Measurements from ENCODE around the gene SCGB1A1.
"Not testable (repeated sequence)": the region's sequence is repeated elsewhere in the genome, so short reads cannot be mapped to it uniquely, and the experiment has no call there.

The SCGB1A1 gene, protein sequence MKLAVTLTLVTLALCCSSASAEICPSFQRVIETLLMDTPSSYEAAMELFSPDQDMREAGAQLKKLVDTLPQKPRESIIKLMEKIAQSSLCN

DNA sequence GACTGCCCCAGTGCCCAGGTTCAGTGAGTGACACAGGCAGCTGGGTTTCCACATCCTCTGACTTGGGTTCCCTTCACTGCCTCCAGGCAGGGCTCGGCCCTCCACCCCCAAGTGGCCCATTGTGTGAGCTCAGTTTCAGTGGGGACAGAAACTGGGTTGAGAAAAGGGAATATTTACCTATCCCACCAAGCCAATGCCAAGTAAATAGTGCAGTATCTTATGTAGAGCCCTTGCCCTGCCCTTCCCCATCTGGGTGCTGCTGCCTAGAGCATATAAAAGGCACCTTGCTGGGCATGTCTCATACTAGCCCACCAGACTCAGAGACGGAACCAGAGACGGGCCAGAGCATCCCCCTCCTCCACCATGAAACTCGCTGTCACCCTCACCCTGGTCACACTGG lies at the start of gene SCGB1A1:
Gene SCGB1A1, plus strand, starts transcription at position 301 of the 400 bp plus-strand sequence. Its CDS starts 63 bp downstream, at position 364.
- no peak for DNase-seq (ENCODE audit: low spot score)

DNA sequence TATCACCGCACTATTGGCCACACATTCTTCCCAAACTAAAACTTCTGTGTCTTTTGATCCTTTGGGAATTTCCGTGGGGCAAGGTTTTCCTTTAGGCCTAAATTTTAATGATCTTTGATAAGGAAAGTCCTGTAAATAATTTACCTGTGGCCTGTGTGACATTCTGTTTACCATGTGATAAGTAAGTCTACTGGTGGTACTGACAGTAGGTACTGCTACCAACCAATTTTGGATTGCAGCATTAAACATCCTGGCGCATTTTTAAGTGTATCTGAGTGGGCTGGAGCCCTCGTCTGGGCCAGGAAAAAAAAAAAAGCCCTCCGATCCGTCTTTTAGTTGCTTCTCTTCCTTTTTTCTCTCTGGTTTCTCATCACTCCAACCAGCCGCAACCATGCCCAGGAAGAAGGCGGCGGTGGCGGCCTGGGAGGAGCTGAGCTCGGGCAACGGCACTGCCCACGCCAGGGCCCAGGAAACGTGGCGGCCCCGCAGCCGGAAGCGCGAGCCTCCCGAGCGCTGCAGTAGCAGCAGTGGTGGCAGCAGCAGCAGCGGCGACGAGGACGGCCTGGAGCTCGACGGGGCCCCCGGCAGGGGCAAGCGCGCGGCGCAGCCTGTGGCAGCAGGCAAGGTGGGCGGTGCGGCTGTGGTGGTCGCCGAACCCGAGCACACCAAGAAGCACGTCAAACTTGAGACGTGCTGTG lies 47.9 kb upstream of the SCGB1A1 start:
- DNase-seq (ENCODE audit: low spot score) = no peak

DNA sequence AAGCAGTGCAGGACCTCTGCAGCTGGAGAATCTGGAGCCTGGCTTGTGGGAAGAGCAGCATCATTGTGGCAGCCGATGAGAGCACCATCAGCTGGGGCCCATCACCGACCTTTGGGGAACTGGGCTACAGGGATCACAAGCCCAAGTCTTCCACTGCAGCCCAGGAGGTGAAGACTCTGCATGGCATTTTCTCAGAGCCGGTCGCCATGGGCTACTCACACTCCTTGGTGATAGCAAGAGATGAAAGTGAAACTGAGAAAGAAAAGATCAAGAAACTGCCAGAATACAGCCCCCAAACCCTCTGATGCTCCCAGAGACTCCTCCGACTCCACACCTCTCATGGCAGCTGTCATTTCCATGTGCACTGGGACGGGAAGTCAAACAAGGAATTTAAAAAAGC lies 46.0 kb upstream of the SCGB1A1 start:
- no peak for DNase-seq (ENCODE audit: low spot score)

DNA sequence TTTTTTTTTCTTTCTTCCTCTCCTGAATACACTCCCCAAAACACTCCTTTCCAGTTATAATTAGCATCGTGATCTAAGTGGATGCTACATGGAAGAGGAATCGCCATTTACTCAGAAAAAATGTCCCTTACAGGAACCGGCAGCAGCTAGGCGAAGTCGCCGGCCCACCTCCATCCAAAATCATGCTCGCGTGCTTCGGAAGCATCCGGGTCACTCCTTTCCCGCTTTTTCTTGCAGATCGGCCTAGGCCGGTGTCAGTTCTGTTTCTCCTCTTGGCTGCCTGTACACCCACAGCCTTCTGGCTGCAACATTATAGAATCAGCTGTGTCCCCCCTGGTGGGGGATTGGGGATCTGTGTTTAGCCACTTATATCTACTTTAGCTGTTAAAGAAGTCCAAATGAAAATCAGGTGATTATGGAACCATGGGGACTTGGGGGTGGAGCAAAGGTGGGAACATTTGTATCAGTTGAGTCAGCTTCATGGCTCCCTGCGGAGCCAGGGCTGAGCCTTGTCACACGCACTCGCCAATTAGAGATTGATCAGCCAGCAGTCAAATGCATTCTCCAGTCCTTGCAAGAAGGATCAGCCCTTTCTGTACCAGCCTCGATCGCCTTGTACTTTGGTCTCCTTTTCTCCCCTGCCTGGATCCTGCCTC lies 45.2 kb upstream of the SCGB1A1 start:
- DNase-seq (ENCODE audit: low spot score) = no peak

DNA sequence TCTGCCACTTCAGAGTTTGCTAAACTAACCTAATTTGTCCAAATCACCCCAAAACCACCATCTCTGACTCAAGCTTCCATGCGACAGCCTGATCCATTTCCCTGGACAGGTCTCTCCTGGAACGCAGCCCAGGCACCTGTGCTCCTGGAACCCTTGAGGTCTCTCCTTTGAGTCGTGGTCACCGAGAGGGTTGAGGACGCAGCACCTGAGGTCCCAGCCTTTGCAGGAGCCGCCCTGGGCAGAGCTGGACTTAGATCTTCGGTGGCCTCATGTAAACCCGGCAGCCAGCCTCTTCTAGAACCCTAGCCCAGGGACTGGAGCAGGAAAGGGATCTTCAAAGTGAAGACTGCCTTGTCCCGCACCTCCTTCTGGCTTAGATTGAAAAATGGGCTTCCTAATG lies 44.0 kb upstream of the SCGB1A1 start:
- no peak for DNase-seq (ENCODE audit: low spot score)

DNA sequence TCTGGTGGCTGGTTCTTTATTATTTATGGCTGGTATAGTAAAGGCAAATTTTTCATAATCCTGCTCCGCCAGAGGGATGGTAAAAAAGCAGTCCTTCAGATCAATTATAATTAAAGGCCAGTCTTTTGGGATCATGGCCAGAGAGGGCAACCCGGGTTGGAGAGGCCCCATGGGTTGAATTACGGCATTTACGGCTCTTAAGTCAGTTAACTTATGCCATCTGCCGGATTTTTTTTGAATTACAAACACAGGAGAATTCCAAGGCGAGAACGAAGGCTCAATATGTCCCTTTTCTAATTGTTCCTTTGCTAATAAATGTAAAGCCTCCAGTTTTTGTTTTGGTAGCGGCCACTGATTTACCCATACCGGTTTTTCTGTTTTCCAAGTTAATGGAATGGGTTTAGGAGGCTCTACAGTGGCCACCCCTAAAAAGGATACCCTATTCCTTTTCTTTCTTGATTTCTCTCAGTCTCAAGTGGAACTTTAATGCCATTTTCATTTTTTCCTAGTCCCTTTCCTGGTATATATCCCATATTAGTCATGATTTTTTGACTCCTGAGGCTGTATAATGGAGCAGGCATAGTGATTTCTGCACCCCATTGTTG lies 40.3 kb upstream of the SCGB1A1 start:
- DNase-seq (ENCODE audit: low spot score) = not testable (repeated sequence)

DNA sequence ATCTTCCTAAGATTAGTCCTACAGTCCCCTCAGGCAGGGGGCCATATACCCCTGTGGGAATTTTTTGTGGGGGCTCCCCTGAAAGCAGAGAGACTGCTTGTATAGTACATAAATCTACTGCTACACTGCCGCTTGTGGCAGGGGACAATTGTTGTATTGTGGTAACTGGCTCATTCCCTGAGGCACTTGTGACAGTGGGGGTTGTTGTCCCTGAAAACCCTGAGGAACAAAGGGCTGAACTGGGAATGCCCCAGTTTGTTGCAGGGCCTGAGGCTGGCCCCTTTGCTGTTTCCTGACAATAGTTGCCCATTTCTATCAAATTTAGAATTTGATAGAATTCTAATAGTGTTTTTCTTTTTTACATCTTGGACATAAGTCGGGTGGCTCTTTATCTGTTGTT lies 39.2 kb upstream of the SCGB1A1 start:
- DNase-seq (ENCODE audit: low spot score) = not testable (repeated sequence)

DNA sequence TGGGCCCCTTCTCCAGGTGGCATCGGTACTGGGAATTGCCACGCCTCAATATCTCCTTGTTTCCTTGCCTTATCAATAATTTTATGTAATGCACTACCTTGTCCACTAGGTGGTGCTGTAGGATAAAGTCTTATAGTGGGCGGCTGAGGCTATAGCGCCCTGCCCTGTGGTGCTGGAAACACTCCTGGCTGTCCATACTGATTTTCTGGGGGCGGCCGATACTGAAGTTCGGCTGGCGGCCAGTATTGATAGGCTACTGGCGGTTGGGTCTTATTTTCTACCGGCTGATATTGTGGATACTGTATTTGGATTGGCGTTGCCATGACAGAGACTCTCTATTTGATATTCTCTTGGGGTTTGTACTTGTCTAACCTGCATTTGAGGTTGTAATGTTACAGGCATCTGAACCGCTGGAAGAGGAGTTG lies 38.0 kb upstream of the SCGB1A1 start:
- peak; percentile 51 for DNase-seq (ENCODE audit: low spot score)

DNA sequence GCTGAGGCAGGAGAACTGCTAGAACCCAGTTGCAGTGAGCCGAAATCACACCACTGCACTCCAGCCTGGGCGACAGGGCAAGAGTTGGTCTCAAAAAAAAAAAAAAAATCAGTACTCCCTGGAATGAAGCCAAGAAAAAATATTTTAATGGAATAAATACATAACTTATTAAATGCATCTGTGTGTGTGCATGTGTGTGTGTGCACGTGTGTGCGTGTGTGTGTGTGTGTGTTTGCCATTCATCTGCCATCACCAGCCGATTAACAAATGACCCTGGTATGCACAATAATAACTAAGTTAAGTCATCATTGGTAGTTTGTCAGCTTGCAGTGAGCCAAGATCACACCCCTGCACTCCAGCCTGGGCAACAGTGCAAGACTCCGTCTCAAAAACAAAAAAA lies 35.0 kb upstream of the SCGB1A1 start:
- DNase-seq (ENCODE audit: low spot score) = no peak

DNA sequence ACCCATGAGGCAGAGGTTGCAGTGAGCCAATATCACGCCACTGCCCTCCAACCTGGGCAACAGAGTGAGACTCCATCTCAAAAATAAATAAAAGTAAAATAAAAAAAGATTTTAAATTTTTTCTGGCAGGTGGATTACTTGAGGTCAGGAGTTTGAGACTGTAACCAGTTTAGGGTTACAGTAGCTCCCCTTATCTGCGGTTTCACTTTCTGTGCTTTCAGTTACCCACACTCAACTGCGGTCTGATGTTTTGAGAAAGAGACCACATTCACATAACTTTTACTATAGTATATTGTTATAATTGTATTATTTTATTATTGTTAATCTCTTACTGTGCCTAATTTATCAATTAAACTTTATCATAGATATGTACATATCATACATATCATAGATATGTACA lies 32.8 kb upstream of the SCGB1A1 start:
- not testable (repeated sequence) for DNase-seq (ENCODE audit: low spot score)

DNA sequence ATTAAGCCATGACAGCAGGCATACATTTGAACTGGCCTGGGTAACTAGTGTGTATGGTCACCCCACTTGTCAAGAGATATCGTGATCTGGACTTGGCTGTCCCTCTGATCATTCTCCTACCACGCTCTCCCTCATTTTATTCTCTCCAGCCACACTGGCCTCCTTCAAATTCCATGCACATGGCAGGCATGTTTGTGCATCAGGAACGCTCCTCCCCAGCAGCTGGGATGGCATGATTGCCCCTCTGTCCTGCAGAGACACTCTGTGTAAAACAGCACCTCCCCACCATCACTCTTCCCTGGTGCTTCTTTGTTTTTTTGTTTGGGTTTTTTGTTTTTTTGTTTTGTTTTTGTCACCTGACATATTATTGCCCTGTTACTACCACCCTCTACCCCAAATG lies 31.5 kb upstream of the SCGB1A1 start:
- no peak for DNase-seq (ENCODE audit: low spot score)

DNA sequence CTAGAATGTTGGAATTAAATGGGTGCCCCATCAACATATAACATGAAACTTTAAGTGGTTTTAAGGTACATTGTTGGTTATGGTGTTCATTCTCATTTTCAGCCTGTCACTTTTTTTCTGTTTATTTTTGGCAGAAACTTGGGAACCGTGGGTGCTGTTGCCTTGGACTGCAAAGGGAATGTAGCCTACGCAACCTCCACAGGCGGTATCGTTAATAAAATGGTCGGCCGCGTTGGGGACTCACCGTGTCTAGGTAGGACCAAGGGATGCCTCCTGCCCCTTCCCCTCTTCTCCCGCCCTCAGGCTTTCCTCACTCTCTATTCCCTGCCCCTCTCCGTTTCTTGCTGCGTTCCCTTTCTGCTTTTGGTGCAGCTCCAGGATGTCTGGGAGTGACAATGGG lies 29.8 kb upstream of the SCGB1A1 start:
- DNase-seq (ENCODE audit: low spot score) = no peak

DNA sequence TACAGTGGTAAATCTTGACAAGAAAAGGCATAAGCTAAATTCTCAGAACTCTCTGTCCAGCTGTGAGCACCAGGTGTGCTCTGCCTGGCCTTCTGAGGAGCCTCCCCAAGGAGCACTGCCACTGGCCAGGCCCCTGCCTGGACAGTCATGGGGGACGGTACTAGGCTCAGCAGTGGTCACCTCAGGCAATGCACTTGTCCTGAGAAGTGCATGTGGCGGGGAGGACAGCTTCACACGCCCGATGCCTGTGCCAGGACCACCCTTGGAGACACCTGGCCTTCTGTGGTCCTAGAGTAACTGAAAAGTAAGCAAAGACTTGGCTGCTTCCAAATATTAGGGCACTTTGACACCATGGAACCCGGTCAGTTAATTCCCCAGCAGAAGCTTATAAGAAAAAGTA lies 28.6 kb upstream of the SCGB1A1 start:
- no peak for DNase-seq (ENCODE audit: low spot score)

DNA sequence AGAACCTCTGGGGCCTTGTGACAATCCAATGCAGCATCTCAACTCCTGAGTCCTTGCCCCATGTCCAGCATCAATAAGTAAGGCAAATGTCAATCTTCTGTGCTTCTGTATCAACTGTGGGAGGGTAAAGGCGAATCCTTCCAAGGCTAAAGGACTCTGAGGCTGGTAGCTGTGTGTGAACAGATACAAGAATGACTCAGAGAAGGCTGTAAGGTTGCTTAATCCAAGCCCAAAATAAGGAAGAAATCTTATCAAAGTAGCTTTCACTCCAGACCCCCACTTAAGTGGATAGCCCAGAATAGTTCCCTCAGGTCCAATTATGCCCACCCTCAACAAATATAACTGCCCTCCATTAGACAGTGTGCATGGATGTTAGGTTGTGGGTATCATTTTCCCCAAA lies 28.1 kb upstream of the SCGB1A1 start:
- DNase-seq (ENCODE audit: low spot score) = no peak

DNA sequence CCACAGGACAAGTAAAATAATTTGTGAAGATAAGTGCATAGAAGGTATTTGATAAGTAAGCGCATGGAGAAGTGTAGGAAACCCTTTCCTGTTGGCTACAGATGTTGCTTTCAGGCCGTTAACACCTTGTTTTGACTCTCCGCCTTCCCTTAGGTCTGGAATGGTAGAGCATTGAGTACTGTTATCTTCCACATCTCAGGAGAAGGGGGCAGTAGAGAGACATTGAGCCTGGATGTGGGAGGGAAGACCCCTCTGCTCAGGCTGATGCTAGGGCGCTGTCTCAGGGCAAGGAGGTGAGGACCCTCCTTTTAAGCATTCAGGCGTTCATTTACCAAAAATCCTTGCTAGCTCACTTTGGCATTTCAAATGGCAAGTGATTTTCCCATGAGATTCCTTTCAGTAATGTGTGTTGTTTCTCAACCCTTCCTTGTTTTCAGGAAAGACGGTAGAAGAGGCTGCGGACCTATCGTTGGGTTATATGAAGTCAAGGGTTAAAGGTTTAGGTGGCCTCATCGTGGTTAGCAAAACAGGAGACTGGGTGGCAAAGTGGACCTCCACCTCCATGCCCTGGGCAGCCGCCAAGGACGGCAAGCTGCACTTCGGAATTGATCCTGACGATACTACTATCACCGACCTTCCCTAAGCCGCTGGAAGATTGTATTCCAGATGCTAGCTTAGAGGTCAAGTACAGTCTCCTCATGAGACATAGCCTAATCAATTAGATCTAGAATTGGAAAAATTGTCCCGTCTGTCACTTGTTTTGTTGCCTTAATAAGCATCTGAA lies 27.0 kb upstream of the SCGB1A1 start:
- no peak for DNase-seq (ENCODE audit: low spot score)

DNA sequence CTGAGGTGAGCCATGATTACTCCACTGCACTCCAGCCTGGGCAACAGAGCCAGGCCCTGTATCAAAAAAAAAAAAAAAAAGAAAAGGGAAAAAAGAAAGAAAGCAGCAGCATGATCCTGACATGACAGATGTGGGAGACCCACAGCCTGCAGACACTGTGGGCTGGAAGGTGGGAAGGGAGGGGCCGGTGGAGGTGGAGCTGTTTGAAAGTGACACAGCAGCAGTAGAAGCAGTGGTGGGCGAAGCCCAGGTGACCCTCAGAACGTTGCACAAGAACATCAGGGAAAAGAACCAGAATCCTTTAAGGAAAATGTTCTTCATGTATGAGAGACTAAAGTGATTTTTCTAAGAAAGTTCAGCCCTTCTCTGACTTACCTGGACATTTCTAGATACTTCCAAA lies 26.3 kb upstream of the SCGB1A1 start:
- DNase-seq (ENCODE audit: low spot score) = no peak

DNA sequence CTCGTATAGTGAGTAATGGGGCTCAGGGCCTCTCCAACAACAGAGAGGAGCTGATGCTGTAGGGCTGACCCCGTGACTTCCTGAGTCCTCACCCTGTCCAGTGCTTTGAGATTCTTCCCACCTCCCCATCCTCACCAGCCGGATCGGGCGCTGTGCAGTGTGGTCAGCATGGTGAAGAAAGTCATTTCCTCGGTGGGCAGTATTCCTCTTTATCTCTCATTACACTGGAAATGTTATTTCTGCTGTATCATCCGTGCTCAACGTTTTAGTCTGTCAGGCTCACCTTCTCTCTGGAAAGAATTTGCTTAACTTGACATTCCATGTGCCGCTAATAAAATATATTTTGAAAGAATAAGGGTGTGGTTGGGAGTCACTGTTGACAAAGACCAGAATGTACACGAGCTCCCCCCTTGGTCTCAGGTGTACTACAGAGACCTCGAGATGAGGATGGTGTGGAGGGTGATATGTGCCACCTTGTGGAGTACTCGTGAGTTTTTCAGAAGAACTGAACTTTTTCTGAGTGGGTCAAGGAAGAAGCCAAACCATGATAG lies 25.7 kb upstream of the SCGB1A1 start:
- DNase-seq (ENCODE audit: low spot score) = no peak

DNA sequence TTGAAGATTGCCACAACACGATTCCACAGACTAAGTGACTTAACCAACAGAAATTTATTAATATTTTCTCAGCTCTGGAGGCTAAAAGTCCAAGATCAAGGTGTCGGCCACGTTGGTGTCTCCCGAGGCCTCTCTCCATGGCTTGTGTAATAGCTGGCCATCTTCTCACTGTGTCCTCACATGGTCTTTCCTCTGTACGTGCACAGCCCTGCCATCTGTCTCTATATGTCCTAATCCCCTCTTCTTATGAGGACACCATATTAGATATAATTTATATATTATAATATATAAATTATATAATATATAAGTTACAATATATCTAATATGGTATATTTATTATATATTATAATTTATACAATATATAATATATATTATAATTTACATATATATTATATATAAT lies 25.1 kb upstream of the SCGB1A1 start:
- DNase-seq (ENCODE audit: low spot score) = no peak

DNA sequence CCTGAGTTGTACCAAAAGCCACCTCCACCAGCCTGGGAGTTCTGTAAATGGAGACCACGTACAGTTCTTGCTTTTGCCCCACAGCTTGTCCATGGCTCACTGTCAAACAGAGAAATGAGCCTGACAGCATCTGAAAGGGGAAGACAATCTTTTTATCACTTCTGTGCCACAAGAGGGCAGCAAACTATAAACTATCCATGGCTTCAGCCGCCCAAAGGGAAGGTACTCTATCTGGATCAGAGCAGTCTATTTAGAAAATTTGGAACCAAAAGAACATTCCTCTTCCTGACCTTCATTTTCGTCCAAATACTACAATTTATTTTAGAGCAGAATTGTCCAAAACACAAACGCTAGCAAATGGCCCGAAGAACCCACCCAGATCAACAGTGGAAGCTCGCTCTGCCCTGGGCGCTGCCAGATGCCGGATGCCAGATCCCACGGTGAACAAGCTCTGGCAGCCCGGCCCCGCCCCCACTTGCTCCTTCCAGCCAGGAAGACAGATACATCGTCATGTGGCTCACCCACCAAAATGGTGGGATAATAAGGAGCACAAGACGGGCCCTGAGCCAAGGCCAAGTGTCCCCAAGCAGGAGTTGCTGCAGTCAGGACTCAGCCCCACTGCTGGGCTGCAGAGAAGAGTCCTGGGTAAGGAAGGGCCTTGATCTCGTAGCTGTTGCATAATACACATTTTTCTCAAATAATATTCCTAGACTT lies 23.9 kb upstream of the SCGB1A1 start:
- DNase-seq (ENCODE audit: low spot score) = peak; percentile 81

DNA sequence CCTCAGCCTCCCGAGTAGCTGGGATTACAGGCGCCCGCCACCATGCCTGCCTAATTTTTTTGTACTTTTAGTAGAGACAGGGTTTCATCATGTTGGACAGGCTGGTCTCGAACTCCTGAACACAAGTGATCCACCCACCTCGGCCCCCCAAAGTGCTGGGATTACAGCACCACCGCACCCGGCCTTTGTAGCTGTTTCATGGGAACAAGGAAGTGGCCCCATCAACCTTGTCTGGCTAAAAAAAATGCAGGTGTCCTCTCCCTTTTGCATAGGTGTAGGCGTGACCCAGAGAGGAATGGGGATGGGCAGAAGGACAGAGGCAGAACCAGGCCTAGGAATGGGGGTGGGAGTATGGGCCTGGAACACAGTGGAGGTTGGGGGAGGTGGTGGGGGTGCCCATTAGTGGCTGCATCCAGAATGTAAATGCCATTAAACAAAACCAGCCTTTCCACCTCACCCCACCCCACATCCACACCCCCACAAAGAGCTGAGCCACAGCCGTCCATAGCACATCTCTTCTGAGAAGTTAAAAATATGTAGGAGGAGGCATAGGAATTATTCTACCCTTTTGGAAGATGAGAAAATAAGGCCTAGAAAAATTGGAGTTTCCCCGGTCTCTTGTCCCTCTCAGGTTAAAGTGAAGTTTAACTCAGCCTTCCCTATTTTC lies 22.8 kb upstream of the SCGB1A1 start:
- no peak for DNase-seq (ENCODE audit: low spot score)
